K562 (cell line): ENCODE data around the gene CR2. TPM values are rescaled to one million over a fixed set of nuclear protein-coding genes. Genes with fewer than 3 reads are reported as not detected.

Experiments used
- HMG20A ChIP-seq: fragments of 450-650 bp; formaldehyde crosslinking; conservative IDR thresholded peaks from 2 replicates; pipeline ENCODE4 v1.4.0; 2020; ENCODE audit warnings: mild to moderate bottlenecking, mixed read lengths
- HNRNPUL1 ChIP-seq: fragments of 200-400 bp; formaldehyde crosslinking; IDR thresholded peaks from 2 replicates; pipeline ENCODE4 v1.6.1; 2017; ENCODE audit warnings: low read length
- IFI16 ChIP-seq: fragments of 250-450 bp; sonication (Bioruptor Pico); IDR thresholded peaks from 2 replicates; pipeline ENCODE4 v2.1.2; 2022; ENCODE audit warnings: mild to moderate bottlenecking, inconsistent platforms
- POLR2G ChIP-seq: fragments of 200-400 bp; formaldehyde crosslinking; IDR thresholded peaks from 2 replicates; pipeline ENCODE4 v1.6.1; 2017; ENCODE audit warnings: low read depth, mild to moderate bottlenecking, antibody characterized with exemption, low read length, moderate library complexity
- SMC3 ChIP-seq: conservative IDR thresholded peaks from 2 replicates; pipeline ENCODE4 v1.6.1; 2011; ENCODE audit warnings: low read depth, low read length, improper control_type of control experiment; ENCODE audit not compliant: insufficient read depth
- TGIF2 ChIP-seq: sonication (generic); formaldehyde crosslinking; IDR thresholded peaks from 2 replicates; pipeline ENCODE4 v1.8.1; 2022; ENCODE audit warnings: mild to moderate bottlenecking, missing genetic modification reagents, moderate library complexity
- ZBTB40 ChIP-seq, 2 experiments: fragments of 450-650 bp in 1 of 2; sonication (generic) in 1 of 2; formaldehyde crosslinking in 1 of 2; IDR thresholded peaks; 2 replicates each; pipeline versions ENCODE4 v1.7.1 to v1.9.0; 2016 to 2022; ENCODE audit warnings: inconsistent platforms in 1 of 2, mild to moderate bottlenecking in 1 of 2, missing genetic modification reagents in 1 of 2
- ZC3H11A ChIP-seq: IDR thresholded peaks from 2 replicates; pipeline ENCODE4 v1.6.1; 2012; ENCODE audit warnings: low read depth, low read length, improper control_type of control experiment
- polyA plus RNA-seq, 8 experiments: library from polyadenylated mRNA; depleted of rRNA in 4 of 8; stranded (reverse) in 5 of 8; unstranded in 3 of 8; fragments of >200 nt; fragmentation: Nextera tagmentation in 2 of 8; fragmentation: Illumina TruSeq in 1 of 8; extraction: Ambion mirVana in 2 of 8; extraction: Trizol in 1 of 8; gene quantifications; 2 replicates each; pipeline versions ENCODE4 v1.2.1 to v1.2.3, GENCODE V29; 2011 to 2014; ENCODE audit warnings: inconsistent platforms in 1 of 8, missing spikeins in 1 of 8
- total RNA-seq, 7 experiments: library from RNA; depleted of rRNA in 6 of 7; stranded (reverse); fragments of >200 nt in 6 of 7; fragmentation: Illumina TruSeq in 2 of 7; extraction: Trizol in 2 of 7; gene quantifications; 2 replicates each; pipeline versions ENCODE4 v1.2.1 to v1.2.3, GENCODE V29; 2011 to 2021; ENCODE audit warnings: low replicate concordance in 1 of 7
- TF ChIP-seq, protein P1 (sequence below): sonication (generic); formaldehyde crosslinking; IDR thresholded peaks from 2 replicates; pipeline ENCODE4 v1.4.0; 2020; ENCODE audit warnings: mild to moderate bottlenecking, missing genetic modification reagents

The CR2 gene
- total and polyA plus RNA-seq, 9 of the 15 experiments (the other 6 are each of a cell fraction or from before 2014, with no cell fraction given): 0.07 to 0.67 (median 0.37) TPM

- TF ChIP-seq ZBTB40 (IDR thresholded peaks at IDR 0.05) (peak; percentile 65), ZBTB40 (CRISPR knock-in tag; IDR thresholded peaks at IDR 0.05) (no peak), TGIF2 (CRISPR knock-in tag) (no peak), ZC3H11A (no peak), POLR2G (peak; percentile 36; the same call in 1 of the 2 replicates), IFI16 (CRISPR knock-in tag) (no peak), SMC3 (no peak), HNRNPUL1 (no peak), HMG20A (CRISPR knock-in tag) (no peak)
- TF ChIP-seq, protein P1, sequence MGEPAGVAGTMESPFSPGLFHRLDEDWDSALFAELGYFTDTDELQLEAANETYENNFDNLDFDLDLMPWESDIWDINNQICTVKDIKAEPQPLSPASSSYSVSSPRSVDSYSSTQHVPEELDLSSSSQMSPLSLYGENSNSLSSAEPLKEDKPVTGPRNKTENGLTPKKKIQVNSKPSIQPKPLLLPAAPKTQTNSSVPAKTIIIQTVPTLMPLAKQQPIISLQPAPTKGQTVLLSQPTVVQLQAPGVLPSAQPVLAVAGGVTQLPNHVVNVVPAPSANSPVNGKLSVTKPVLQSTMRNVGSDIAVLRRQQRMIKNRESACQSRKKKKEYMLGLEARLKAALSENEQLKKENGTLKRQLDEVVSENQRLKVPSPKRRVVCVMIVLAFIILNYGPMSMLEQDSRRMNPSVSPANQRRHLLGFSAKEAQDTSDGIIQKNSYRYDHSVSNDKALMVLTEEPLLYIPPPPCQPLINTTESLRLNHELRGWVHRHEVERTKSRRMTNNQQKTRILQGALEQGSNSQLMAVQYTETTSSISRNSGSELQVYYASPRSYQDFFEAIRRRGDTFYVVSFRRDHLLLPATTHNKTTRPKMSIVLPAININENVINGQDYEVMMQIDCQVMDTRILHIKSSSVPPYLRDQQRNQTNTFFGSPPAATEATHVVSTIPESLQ (CRISPR knock-in tag): no peak
Observed at GRCh38 chr1:207519505-207520399, 65.6 kb downstream of the CR2 start (continued).
